Spleen (tissue), 13 donors: ENCODE measurements around the gene GARIN6. TPM values are rescaled to one million over a fixed set of nuclear protein-coding genes. Genes with fewer than 3 reads are reported as not detected.

Experiments used
- DNase-seq: peaks from one replicate; pipeline ENCODE4 v3.0.0-alpha.2; 2020
- H3K27ac ChIP-seq, 8 donors: fragments of 200-600 bp; sonication (generic) in 7 of 8; 1 replicate in 4 of 8; 2 replicates in 4 of 8; pipeline versions ENCODE4 v1.5.0 to v1.8.0; 2016 to 2021; ENCODE audit warnings: inconsistent platforms in 4 of 8, mild to moderate bottlenecking in 4 of 8, moderate library complexity in 1 of 8
- H3K27me3 ChIP-seq, 7 donors: fragments of 200-600 bp; sonication (generic) in 6 of 7; replicated peaks in 1 of 7; 1 replicate in 4 of 7; 2 replicates in 3 of 7; pipeline versions ENCODE4 v1.5.0 to v1.8.0; 2016 to 2021; ENCODE audit warnings: inconsistent platforms in 3 of 7, mild to moderate bottlenecking in 1 of 7
- H3K36me3 ChIP-seq, 6 donors: fragments of 200-600 bp; sonication (generic) in 5 of 6; 1 replicate in 4 of 6; 2 replicates in 2 of 6; pipeline versions ENCODE4 v1.5.0 to v1.8.0; 2016 to 2021; ENCODE audit warnings: inconsistent platforms in 2 of 6
- H3K4me1 ChIP-seq, 6 donors: fragments of 200-600 bp; sonication (generic) in 5 of 6; 1 replicate in 3 of 6; 2 replicates in 3 of 6; pipeline versions ENCODE4 v1.5.0 to v1.8.0; 2016 to 2021; ENCODE audit warnings: inconsistent platforms in 3 of 6
- H3K4me3 ChIP-seq, 8 donors: fragments of 200-600 bp; sonication (generic) in 7 of 8; 1 replicate in 4 of 8; 2 replicates in 4 of 8; pipeline versions ENCODE4 v1.5.0 to v1.8.0; 2016 to 2021; ENCODE audit warnings: inconsistent platforms in 4 of 8, mild to moderate bottlenecking in 4 of 8, moderate library complexity in 2 of 8
- H3K9me3 ChIP-seq, 8 donors: fragments of 200-600 bp; sonication (generic) in 7 of 8; 1 replicate in 4 of 8; 2 replicates in 4 of 8; pipeline versions ENCODE4 v1.5.0 to v1.8.0; 2016 to 2021; ENCODE audit warnings: inconsistent platforms in 4 of 8
- POLR2A ChIP-seq, 3 donors: fragments of 450-650 bp; IDR thresholded peaks; one replicate each; pipeline ENCODE4 v1.5.1; 2017; ENCODE audit warnings: antibody characterized with exemption in 3 of 3, mild to moderate bottlenecking in 1 of 3
- POLR2AphosphoS5 ChIP-seq, 3 donors: sonication (generic); formaldehyde crosslinking; IDR thresholded peaks; one replicate each; pipeline ENCODE4 v1.5.1; 2017; ENCODE audit warnings: antibody characterized with exemption in 3 of 3
- WGBS, 5 donors: extraction: QIAGEN DNeasy Blood & Tissue Kit in 3 of 5; methylation state at CpG; one replicate each; pipeline versions ENCODE4 v1.1.5 to v1.1.7; 2013 to 2018; 5-methylcytosine and 5-hydroxymethylcytosine counted together
- intact Hi-C: fragments of 100-400 bp; cut with DNase I; formaldehyde crosslinking; loops from one replicate; pipeline ENCODE4 v1.15.0; 2023; ENCODE audit warnings: low total_unique reads
- long read RNA-seq, 2 donors: transcript quantifications; one replicate each; lab custom pipeline, GENCODE V29; 2026
- polyA plus RNA-seq, 3 donors: library from polyadenylated mRNA; stranded (reverse); fragments of 200-250 nt; gene quantifications; one replicate each; pipeline ENCODE4 v1.2.1, GENCODE V29; 2013
- total RNA-seq, 7 donors: library from RNA; depleted of rRNA in 3 of 7; stranded (reverse); fragments of >200 nt in 3 of 7; fragmentation: NEBNext Ultra II Directional in 4 of 7; extraction: Animal tissue kit (Norgen Biotek cat#: 25700) in 4 of 7; gene quantifications; one replicate each; pipeline versions ENCODE4 v1.1.0 to v1.2.1, GENCODE V29; 2016 to 2021
- TF ChIP-seq, protein P1 (sequence below), 11 experiments: fragments of 200-600 bp in 7 of 11; fragments of 450-650 bp in 4 of 11; sonication (generic) in 4 of 11; IDR thresholded peaks in 8 of 11; conservative IDR thresholded peaks in 3 of 11; 1 replicate in 7 of 11; 2 replicates in 4 of 11; pipeline versions ENCODE4 v1.4.0 to v1.8.0; 2016 to 2021; ENCODE audit warnings: antibody characterized with exemption in 11 of 11, inconsistent platforms in 4 of 11, mild to moderate bottlenecking in 1 of 11
- donor health status: healthy with polysubstance abuse.
- donor health status: DM: no; HTN: no; CAD: no; lungs with moderate emphysema.
- donor health status: DM: no; HTN: no; CAD: no.
- donor health status: Bipolar disorder and iron deficiency.
- donor health status: healthy.
- donor health status: DM: no; HTN: no; CAD: no.
- donor health status: DM: yes; HTN: yes; CAD: no.

GARIN6 gene
- not detected for total RNA-seq
- polyA plus RNA-seq, result not detected
- long read RNA-seq, donor 1, result 0 reads
- long read RNA-seq, donor 2, result 0 reads

DNA sequence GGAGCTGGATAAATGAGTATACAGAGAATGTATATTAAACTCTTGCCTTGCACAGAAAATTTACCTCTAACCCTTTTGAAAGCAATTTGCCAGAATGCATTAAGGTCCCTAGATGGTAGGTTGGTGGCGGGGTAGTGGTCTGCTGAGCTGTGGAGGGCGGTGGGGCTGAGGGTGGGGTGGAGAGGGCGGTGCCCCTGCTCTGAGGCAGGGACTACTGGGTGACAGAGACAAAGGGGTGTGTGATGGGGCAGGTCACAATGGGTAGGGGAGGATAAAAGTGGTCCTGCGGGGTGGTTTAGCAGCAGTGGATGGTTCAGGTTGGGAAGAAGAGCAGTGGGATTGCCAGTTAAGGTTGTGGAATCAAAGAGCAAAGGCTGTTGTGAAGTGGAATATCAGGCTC lies at the start of gene GARIN6:
Gene GARIN6, plus strand, starts transcription at position 301 of the 400 bp plus-strand sequence. CDS start 422 bp downstream, outside the sequence.
- Histone ChIP-seq H3K27me3 (no peaks in the 10 kb centered on the region), H3K4me1 (no peaks in the 10 kb centered on the region), H3K9me3 (no peaks in the 10 kb centered on the region), H3K27ac (no peak within 1 kb of the TSS), H3K36me3 (no peaks in the 10 kb centered on the region), H3K4me3 (no peak within 1 kb of the TSS)
- 68 to 83% (median 77%) methylated on average over 4 of the region's 4 CpGs for WGBS, 5 donors
- TF ChIP-seq POLR2A (IDR thresholded peaks at IDR 0.05) (no peak), POLR2AphosphoS5 (IDR thresholded peaks at IDR 0.05) (no peak)
- TF ChIP-seq, protein P1, sequence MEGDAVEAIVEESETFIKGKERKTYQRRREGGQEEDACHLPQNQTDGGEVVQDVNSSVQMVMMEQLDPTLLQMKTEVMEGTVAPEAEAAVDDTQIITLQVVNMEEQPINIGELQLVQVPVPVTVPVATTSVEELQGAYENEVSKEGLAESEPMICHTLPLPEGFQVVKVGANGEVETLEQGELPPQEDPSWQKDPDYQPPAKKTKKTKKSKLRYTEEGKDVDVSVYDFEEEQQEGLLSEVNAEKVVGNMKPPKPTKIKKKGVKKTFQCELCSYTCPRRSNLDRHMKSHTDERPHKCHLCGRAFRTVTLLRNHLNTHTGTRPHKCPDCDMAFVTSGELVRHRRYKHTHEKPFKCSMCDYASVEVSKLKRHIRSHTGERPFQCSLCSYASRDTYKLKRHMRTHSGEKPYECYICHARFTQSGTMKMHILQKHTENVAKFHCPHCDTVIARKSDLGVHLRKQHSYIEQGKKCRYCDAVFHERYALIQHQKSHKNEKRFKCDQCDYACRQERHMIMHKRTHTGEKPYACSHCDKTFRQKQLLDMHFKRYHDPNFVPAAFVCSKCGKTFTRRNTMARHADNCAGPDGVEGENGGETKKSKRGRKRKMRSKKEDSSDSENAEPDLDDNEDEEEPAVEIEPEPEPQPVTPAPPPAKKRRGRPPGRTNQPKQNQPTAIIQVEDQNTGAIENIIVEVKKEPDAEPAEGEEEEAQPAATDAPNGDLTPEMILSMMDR (IDR thresholded peaks at IDR 0.05 in 8 of 11, conservative IDR thresholded peaks at IDR 0.05 in 3 of 11), result no peak
- DNase-seq, result no peak
- intact Hi-C loops, result no loop called here

DNA sequence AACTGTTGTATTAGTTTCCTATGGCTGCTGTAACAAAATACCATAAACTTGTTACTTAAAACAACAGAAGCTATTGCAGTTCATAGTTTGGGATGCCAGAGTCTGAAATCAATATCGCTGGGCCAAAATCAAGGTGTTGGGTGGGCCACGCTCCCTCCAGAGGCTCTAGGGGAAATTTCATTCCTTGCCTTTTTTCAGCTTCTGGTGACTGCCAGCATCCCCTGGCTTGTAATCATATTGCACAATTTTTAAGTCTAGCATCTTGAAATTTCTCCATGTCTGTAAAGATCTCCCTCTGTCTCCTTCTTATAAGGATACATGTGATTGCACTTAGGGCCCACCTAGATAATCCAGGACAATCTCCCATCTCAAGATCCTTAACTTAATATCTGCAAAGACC lies 48.8 kb upstream of the GARIN6 start:
- WGBS, 5 donors, result 85 to 94% (median 91%) methylated on average over 2 of the region's 2 CpGs
- no peak overlapping the region for H3K4me3 ChIP-seq
- TF ChIP-seq POLR2AphosphoS5 (IDR thresholded peaks at IDR 0.05) (no peak), POLR2A (IDR thresholded peaks at IDR 0.05) (no peak)
- TF ChIP-seq, protein P1 (IDR thresholded peaks at IDR 0.05 in 8 of 11, conservative IDR thresholded peaks at IDR 0.05 in 3 of 11), result no peak

DNA sequence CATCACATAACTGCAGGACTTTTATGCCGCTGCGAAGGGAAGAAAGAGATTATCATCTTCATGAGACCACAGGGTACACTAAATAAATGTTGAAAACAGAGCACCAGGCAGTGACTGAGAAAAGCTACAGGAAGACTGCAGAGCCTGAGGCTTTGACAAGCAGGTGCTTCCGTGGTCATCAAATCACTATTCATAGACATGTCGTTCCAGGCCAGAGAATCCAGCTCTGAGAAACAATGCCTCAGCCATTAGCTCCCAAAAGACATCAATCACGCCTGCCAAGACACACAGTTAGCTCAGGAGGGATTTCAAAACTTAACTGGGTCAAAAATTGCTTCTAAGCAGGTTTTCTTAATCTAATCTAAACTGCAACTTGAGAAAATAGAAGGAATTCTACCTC lies 47.2 kb upstream of the GARIN6 start:
- intact Hi-C loops, result no loop called here
- no peak overlapping the region for H3K27ac ChIP-seq
- no peaks in the 10 kb centered on the region for H3K9me3 ChIP-seq
- TF ChIP-seq, protein P1 (IDR thresholded peaks at IDR 0.05 in 8 of 11, conservative IDR thresholded peaks at IDR 0.05 in 3 of 11), result no peak
- TF ChIP-seq POLR2A (IDR thresholded peaks at IDR 0.05) (no peak), POLR2AphosphoS5 (IDR thresholded peaks at IDR 0.05) (no peak)
- 16 to 29% (median 26%) methylated on average over 5 of the region's 5 CpGs for WGBS, 5 donors
- no peak for DNase-seq
- no peaks in the 10 kb centered on the region for H3K36me3 ChIP-seq
- no peak overlapping the region for H3K4me3 ChIP-seq
- no peaks in the 10 kb centered on the region for H3K27me3 ChIP-seq
- H3K4me1 ChIP-seq, result no peaks in the 10 kb centered on the region

More for the DNA sequence above, 48.8 kb upstream of the GARIN6 start:
- no peaks in the 10 kb centered on the region for H3K36me3 ChIP-seq
- intact Hi-C loops, result no loop called here
- no peaks in the 10 kb centered on the region for H3K4me1 ChIP-seq
- DNase-seq, result no peak
- no peaks in the 10 kb centered on the region for H3K27me3 ChIP-seq
- H3K9me3 ChIP-seq, result no peaks in the 10 kb centered on the region
- H3K27ac ChIP-seq, result no peak overlapping the region

DNA sequence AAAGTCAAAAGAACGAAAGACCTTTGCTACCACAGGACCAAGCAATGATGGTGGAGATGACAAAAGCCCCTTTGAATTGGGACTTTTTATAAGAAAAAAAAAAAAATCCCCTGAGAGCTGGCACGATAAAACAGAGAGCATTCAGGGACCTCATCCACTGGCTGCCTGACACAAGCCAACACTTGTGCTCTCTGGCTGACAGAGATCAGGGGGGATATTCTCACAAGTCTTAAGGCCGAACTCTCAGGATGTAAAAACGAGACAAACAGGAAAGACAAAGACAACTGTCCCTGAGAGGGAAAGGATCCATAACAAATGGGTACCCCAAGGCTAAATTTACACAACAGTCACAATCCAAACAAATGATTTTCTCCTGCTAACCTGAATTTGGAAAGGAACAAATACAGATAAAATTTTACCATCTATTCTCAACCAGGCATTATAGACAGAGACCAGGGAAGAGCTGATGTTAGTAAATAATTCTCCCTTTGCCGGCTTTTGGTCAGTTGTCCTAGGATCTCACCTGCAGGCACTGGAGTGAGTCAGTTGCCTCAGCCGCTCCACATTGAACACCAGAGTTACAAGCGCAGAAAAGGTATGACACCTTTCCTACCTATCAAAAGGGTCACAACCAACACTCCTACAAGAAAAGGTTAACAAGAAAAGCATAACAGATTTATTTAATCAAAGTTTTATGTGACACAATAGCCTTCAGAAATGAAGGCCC lies 37.9 kb upstream of the GARIN6 start:
- WGBS, 5 donors, result 54 to 59% (median 57%) methylated on average over 7 of the region's 7 CpGs
- Histone ChIP-seq H3K9me3 (no peaks in the 10 kb centered on the region), H3K27ac (no peak overlapping the region), H3K27me3 (no peaks in the 10 kb centered on the region), H3K36me3 (no peaks in the 10 kb centered on the region), H3K4me1 (no peaks in the 10 kb centered on the region), H3K4me3 (no peak overlapping the region)
- DNase-seq, result no peak
- intact Hi-C loops, result no loop called here
- TF ChIP-seq POLR2AphosphoS5 (IDR thresholded peaks at IDR 0.05), result no peak
- no peak for TF ChIP-seq POLR2A (IDR thresholded peaks at IDR 0.05)
- TF ChIP-seq, protein P1 (IDR thresholded peaks at IDR 0.05 in 8 of 11, conservative IDR thresholded peaks at IDR 0.05 in 3 of 11), result no peak
